Umbilical cord (tissue), 2 donors: ENCODE results near the gene SLC39A12. TPM values are rescaled to one million over a fixed set of nuclear protein-coding genes. Genes with fewer than 3 reads are reported as not detected.
"Not testable (repeated sequence)": the region's sequence is repeated elsewhere in the genome, so short reads cannot be mapped to it uniquely, and the experiment has no call there.

ENCODE experiments used
- DNase-seq: peaks from one replicate; pipeline ENCODE4 v3.0.0-alpha.2; 2015; ENCODE audit warnings: low spot score
- total RNA-seq: library from RNA; depleted of rRNA; stranded (reverse); fragments of >200 nt; gene quantifications from one replicate; pipeline ENCODE4 v1.2.3, GENCODE V29; 2014; ENCODE audit warnings: low replicate concordance; ENCODE audit not compliant: insufficient read depth

SLC39A12 gene
- not detected for total RNA-seq

DNA sequence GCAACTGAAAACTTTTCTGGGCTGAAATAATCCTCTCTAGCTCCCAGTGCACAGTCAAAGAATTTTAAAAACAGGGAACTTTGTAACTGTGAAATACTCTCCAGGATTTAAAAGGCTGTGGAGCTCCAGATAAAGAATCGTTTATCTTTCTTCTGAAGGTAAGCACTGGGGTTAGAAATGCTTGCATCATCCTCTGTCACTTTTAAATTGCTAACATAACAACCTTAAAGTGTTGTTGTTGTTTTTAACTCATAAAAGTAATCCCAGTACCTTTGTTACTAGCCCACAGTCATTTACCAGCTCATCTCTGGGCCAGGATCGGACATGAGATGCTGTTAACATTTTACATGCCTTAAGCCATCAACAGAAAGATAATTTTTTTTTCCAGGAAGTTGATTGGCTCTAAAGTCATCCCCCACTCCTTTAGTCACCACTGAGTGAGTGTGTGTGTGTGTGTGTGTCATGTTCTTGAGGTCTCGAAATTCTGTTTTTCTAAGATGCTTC lies at the start of gene SLC39A12:
TSS of gene SLC39A12 (plus strand) at position 51 of the 504 bp plus-strand sequence. CDS start 1,359 bp downstream, outside the sequence.
- DNase-seq: peak; percentile 43

DNA sequence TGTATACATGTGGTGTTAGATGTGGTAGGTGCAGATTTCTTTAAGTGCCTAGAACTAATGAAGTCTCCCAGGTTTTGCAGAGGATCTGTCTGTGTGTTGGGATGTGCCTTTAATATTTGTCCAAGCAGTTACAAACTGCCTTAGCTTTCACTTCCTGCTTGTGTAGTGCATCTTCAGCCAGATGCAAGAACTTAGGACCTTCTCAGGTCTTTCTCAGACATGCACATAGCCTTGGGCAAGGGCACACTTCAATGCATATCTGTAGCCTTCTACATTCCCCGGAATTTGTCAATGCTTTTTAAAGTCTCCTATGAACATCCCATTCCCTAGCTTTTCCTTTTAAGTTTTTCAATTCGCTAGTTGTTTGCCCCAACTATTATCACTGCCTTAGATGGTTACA lies 47.2 kb upstream of the SLC39A12 start:
- no peak for DNase-seq

GRCh38 chr10:17905491-17905890 lies 46.2 kb upstream of the SLC39A12 start:
- no peak for DNase-seq

DNA sequence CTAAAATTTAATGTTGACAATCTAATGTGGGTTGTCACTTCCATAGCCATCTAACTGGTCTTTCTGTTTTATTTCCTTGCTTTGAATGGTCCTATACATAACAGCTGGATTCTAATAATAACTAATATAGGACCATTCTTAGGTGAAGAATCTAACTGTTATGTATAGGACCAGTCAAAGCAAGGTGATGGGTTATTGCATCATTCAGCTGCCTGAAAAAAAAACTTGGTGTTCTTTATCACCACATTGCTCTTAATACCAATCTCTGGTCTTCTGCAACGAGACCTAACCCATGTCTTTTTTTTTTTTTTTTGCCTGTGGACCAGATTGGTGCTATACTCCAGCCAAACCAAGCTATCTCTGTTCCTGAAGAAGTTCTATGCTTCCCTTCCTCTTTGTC lies 45.7 kb upstream of the SLC39A12 start:
- DNase-seq: no peak

DNA sequence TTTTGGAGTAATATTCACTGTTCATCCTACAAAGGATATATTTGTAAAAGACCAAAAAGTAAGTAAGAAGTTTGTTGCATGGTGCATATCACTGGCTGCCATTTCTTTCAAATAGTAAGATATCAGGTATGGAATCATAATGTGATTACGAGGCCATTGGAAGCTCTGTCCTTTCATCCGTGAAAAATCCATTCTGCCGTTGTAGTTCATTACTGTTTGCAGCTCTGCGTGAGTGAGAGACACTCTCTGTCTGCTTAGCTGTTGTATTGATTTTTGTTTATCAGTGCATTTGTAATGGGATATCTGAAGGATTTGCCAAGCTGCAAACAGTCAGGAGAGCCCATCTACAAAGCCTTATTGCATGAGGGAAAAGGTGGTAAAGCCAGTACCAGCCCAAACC lies 44.1 kb upstream of the SLC39A12 start:
- DNase-seq: no peak

- DNase-seq: peak; percentile 49
Measured at GRCh38 chr10:17910125-17910789, 41.5 kb upstream of the SLC39A12 start.

GRCh38 chr10:17912754-17913153 lies 39.0 kb upstream of the SLC39A12 start:
- DNase-seq: peak; percentile 82

- DNase-seq: peak; percentile 50
Measured at GRCh38 chr10:17913604-17914003, 38.1 kb upstream of the SLC39A12 start.

DNA sequence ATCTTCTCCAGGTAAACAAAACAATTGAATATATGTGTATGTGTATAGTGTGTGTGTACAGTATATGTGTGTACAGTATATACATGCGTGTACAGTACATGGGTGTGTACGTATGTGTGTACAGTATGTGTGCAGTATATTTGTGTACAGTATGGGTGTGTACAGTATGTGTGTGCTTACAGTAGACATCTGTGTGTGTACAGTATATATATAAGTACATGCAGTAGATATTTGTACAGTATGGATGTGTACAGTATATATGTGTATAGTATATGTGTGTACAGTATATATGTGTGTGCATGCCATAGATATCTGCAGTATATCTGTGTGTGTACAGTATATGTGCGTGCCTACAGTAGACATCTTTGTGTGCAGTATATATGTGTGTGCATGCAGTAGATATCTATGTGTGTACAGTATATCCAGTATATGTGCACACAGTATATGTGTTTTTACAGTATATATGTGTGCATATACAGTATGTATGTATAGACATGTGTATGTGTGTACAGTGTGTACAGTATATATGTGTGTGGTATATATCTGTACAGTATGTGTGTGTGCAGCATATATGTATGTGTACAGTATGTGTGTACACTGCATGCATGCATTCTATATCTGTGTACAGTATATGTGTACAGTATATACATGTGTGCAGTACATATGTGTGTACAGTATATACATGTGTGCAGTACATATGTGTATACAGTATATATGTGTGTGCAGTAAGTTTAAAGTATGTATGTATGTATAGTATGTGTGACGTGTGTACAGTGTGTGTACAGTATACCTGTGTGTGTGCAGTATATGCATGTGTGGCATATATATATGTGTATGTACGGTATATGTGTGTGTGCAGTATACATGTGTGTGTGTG lies 37.3 kb upstream of the SLC39A12 start:
- no peak for DNase-seq

DNA sequence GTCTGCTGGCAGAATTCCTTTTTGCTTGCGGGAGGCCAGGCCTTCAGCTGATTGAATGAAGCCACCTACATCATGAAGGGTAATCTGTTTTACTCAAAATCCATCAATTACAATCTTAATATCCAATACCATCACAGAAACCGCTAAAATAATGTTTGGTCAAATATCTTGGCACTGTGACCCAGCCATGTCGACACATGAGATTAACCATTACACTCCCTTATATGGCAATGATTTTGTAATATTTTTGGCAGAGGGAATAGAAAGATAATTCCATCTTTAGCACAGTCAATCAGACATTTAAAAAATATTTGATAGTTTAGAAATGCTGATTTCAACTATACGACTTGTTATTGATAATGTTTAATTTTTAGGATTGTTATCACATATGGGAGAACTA lies 36.5 kb upstream of the SLC39A12 start:
- no peak for DNase-seq

DNA sequence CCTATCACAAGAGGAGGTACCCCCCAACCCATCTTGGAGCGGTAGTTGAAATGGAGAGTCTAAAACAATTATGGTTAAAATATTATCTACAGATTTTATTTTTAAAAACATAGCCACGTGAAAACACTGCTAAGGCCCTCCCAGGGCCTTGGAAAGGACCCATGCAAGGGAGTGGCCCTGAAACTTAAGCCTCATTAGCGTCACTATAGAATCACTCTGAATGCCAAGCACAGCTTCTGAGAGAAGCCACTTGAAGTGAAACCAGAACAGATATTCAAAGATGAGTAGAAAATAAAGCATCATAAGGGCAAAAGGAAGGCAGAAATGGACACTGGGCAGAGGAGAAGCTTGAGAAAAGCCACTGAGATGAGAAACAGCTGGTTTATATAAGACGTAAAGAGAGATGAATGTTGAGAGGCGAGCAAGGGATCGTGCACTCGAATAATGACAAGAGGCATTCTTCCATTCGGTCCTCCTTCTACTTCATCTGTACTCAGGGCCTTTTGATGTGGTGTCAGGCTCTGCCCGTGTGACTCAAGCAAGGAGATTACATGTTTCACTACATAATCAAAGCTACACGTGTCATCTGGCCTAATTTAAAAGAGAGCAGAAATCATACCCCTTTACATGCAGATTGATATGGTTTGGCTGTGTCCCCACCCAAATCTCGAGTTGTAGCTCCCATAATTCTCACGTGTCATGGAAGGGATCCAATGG lies 33.4 kb upstream of the SLC39A12 start:
- DNase-seq: peak; percentile 58

DNA sequence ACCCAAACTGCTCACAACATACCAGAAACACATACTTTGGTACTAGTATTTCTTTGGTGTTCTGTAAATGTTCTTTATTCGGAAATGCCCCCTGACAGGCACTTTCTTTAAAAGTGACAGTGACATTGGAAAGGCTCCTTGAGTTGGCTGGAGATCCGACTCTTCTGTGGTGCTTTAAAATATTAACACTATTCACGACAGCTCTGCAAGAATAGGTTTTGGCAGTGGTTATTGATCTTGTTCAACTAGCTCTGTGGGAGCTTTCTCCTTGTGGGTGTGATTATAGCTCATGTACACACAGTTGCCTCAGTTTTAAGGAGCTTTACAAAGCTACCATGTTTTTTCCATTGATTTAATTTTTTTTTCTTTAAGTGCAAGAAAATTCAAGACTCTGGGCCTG lies 30.3 kb upstream of the SLC39A12 start:
- DNase-seq: no peak

DNA sequence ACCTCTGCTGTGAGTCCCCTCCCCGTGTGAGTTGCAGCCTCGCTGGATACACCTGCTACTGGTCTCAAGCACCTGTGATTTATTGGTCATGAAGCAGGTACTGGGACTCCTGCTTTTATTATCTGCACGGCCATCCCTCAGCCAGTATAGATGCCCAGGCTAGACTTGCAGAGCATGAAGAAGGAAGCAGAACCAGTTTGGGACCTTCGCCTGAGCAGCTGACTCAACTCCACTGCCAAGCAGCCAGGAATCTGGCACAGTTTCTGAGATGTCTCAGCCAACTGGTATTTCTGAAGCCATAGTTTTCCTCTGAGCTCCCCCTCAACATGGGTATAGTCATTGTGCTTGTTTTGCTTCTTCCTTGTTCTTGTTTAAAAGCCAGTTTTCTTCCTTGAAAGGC lies 28.0 kb upstream of the SLC39A12 start:
- DNase-seq: peak; percentile 5

- DNase-seq: no peak
Measured at GRCh38 chr10:17943033-17943745, 8.5 kb upstream of the SLC39A12 start.

- not testable (repeated sequence) for DNase-seq
Measured at GRCh38 chr10:17950269-17950668, 1.4 kb upstream of the SLC39A12 start.

GRCh38 chr10:17950726-17951125 lies 992 bp upstream of the SLC39A12 start:
- DNase-seq: no peak

GRCh38 chr10:17954372-17954771 lies 2.7 kb downstream of the SLC39A12 start:
- not testable (repeated sequence) for DNase-seq

DNA sequence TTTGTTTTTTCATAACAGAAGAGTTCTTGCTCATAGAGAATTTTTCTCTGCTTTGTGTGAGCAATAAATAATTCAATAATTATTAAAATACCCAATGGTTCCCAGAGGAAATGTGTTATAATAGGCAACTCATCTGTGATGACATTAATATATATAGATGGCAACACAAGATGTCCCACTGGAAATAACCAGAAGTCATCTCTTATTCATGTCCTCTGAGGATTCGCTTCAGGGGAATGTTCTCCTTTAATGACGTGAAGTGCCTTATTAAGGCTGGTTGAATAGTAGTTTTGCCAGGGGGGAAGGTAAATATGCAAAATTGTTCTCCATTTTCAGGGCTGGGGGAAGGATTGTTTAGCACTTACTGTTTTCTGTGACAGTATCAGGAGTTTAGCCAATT lies 3.1 kb downstream of the SLC39A12 start:
- DNase-seq: no peak

DNA sequence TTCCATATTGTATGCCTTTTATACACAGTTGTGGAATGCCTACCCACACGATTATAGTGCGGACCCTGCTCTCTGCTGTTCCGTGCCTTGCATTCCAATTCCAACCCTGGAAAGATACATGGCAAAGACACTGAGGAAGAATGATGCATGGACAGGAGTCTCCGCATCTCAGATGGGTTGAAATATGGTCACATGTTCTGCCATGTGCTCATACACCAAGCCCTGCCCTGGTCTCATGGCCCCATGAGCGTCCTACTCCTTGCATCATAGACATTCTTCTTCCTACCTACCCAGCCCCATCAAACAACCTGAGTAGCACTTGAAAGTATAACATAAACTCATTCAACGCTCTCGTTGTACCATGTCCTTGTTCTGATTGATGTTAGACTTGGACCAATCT lies 6.3 kb downstream of the SLC39A12 start:
- no peak for DNase-seq

- DNase-seq: no peak
Measured at GRCh38 chr10:17959870-17960269, 8.2 kb downstream of the SLC39A12 start.
